T1000 (cell line): Measurements from ENCODE around the gene HS3ST5.

Source experiments
- DNase-seq: peaks from one replicate; lab custom pipeline; 2025; ENCODE audit warnings: mixed read lengths; lab: John Stamatoyannopoulos, UW

HS3ST5 gene, protein sequence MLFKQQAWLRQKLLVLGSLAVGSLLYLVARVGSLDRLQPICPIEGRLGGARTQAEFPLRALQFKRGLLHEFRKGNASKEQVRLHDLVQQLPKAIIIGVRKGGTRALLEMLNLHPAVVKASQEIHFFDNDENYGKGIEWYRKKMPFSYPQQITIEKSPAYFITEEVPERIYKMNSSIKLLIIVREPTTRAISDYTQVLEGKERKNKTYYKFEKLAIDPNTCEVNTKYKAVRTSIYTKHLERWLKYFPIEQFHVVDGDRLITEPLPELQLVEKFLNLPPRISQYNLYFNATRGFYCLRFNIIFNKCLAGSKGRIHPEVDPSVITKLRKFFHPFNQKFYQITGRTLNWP

DNA sequence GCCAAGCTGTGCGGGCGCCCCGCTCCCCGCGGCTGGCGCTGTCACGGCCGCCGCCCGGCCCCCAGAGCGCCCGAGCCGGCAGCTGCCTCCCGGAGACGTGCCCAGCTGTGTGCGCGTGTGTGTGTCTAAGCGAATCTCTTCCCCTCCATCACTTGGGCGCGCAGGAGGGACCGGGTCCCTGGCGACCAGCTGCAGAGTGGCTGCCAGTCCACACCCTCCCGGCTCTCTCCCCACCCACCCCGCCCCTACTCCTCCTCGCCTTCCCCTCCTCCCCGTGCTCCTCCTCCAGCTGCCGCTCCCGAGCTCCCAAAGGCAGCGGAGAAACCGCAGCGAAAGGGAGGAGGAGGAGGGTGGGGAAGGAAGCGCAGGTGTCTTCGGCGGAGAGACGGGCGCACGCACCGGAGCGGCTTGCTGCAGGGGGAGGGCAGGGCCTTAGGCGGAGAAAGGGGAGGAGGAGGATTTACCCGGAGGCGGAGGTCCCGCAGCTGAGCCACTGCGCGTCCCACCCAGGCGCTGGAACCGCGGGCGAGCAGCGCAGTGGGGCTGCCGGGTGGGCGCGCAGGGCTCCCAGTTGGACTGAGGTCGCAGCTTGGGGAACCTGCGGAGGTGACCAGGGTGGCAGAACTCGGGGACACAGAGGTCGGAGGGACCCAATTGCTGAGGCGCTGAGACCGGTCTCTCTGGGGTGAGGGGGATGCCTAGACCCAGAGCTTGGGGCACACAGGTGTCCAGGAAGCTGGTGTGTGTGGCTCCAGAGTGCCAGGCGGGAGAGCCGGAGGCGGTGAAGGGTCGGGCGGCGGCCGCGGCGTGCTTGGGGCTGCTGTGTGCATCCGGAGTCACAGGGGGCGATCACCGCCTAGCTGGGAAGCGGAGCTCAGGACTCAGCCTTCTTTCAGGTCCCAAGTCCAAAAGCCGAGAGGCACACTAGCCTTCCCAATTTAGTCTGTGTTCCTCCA, at the start of gene HS3ST5:
TSS of gene HS3ST5 (minus strand) at position 198 of the 956 bp plus-strand sequence. CDS start 280,178 bp downstream, outside the sequence.
- DNase-seq = peak; percentile 59

DNA sequence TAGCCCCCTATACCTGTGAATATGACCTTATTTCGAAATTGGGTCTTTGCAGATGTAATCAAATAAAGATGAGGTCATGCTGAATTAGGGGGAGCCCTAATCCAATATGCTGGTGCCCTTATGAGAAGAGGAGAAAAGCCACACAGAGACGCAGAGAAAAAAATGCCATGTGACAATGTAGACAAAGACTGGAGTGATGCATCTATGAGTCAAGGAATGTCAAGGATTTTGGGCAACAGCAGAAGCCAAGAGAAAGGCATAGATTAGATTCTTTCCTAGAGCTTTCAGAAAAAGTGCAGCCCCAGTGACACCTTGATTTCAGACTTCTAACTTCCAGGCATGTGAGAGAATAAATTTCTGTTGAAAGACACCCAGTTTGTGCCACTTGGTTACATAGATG, 47.4 kb upstream of the HS3ST5 start:
- DNase-seq = no peak

DNA sequence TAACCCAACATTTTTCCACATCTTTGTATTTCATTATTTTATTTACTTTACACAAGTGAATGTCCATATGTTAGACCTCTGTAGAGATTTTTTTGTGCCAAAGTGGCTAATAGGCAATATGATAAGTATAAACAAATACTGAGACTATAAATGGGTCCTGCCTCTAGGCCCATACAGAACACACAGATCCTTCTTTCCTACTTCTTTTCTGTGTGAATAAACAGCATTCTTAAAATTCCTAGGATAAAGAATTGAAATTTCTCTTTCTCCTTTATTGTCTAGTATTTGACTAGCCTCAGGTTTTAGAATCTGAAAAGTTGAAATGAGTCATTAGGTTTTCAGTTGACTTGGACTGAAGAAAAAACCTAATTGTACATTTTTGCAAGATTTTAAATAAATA, 46.3 kb upstream of the HS3ST5 start:
- no peak for DNase-seq

DNA sequence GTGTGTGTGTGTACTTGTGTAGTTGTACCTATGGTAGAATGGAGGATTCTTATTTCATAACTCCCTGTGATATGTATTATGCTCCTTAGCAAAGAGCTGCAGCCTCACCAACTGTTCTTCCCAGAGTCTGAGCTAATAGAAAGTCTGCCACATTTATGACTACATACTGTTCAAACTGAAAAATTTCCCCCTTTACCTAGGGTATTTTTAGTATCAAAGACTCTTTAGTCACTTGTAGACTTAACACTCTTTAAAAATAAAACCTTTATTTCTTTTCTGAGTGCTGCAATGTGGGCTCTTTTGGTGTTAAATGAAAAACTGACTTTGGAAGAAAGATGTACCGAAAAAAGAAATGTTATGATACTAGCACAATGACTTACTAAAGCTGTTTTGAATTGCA, 39.6 kb upstream of the HS3ST5 start:
- no peak for DNase-seq

DNA sequence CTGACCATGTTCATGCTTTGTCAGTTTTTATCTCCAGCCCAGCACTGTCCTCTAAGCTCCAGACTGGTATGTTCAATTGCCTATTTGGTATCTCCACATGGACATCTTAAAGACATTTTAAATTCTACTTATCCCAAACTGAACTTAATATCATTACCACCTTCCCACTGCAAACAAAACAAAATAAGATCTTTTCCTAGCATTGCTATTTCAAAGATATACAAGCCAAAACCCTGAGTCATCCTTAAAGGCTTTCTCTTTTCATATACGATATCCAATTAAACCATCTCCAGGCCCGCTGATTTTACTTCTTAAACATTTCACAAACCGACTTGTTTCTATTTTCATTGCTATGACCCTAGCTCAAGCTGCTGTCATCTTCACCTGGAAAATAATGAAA, 35.1 kb upstream of the HS3ST5 start:
- DNase-seq = no peak

DNA sequence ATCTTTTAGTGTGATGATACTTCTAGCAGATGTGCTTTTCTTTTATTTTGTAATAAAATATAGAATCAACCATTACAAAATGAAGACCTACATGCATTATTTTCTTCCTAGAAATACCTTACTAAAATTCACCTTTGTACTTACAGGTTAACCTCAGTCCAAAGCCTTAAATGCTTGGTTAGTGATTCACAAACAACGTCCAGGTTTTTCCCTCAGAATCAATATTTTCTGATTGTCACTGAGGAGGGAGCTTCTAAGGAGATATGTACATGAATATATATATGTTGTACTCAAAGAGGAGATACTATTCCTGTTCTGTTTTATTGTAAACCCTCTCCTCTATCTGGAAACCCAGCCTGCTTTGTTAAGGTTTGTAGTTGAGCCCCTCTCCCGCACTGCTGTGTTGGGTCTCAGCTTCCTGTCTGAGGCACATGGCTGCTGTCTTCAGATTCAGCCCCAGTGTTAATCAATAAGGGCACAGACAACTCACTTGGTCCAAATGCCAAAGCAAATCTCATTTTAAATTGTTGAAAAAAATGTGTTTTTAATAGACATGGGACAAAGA, 33.9 kb upstream of the HS3ST5 start:
- no peak for DNase-seq

DNA sequence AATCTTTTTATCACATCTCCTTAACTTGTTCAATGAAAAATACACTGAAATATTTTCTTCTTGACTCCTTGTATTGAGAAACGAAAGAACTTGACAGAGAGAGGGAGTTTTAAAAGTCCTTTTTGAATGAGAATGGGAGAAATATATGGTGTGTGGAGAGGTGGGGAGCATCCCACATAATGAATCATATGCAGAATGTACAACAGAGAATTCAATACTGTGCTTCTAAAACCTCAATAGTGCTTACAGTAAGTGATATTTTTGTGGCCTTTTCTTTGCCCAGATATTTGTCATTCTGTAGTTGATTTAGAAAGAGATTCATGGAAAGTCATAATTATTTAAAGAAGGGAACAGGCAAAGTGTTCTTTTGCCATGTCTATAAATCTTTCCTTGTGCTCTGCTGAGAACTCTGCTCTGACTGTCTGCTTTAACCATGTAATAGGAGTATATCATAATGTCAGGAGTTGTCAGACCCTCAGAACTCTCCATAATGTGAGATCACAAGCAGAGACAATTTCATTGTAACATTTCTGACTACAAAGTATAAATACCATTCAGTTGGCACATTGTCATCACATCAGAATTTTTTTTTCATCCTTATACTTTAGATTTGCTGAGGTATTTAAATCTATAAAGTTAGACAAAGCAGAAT, 32.8 kb upstream of the HS3ST5 start:
- DNase-seq = no peak

DNA sequence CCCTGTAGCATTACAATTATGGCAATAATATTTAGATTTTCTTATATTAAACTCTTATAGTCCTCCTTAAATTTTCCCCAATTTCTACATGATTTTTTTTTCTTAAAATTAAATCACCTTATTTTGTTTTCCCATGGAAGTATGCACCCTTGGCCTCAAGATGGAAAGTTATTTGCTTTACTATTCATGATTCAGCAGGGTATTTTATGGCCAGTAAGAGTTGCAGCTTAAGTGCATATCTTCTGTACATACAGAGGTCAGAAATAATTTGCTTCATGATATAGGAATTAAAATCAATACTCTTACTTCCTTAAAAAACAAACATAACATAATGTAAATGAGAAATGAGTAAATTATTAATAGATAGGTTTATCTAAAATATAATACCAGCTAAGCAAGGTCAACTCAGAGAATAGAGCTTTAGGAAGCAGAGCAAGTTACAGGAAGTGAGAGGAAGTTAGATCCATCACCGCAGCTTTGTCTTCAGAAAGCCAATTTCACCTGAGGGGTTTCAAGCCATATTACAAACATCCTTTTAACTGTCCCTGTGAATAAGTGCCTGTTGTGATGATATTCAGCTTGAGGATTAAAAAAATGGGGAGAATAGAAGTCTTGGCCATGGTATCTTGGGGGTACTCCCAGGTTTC, 24.6 kb upstream of the HS3ST5 start:
- no peak for DNase-seq

DNA sequence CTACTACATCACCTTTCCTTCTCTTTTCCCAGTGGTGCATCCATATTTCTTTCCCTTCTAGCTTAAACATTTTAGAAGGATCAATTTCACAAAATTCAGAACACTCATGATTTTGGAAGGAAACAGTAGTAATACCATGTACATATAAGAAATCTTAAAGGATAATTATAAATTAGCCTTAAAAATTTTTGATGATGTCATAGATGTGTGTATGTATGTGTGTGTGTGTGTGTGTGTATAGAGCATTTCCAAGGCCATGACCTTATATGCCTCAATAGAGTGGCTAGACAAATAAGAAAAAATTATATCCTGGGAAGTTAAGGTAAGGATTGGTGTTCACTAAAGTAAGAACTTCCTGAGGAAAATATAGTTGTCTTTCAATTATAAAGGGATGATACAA, 24.1 kb upstream of the HS3ST5 start:
- DNase-seq = no peak

DNA sequence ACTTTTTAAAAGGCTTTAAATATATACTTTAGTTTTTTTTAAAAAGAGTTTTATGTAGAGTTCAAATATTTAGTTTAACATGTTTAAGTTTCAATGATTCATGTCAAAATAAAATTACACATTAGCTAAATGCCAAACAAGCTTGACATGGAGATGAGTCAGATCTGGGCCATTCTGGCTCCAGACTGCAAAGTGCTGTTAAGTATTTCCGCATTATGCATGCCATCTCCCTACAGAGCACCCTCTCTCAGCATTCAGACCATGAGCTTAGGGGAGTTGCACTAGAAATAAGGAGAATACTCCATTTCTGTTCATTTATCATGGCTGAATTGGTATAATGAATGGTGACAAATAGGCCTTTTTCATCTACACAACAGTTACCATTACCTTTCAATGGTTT, 21.5 kb upstream of the HS3ST5 start:
- peak; percentile 15 for DNase-seq

DNA sequence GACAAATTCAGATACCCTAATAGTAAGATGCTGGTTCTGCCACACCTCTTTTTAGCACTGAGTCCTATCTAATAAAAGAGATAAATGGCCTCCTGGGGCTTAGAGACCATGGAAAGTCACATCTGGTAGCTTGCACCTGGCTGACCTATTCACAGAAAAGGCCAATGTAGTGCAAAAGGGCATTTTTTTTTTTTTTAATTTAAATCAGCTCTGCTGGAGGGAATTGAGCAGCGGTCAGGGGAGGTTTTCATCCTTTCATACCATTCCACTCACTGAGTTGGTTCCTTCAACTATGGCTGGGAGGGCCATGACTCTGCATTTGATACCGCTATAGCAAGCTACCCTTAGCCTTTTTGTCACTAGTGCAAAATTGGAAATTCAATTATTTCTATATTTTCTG, 20.1 kb upstream of the HS3ST5 start:
- DNase-seq = no peak

DNA sequence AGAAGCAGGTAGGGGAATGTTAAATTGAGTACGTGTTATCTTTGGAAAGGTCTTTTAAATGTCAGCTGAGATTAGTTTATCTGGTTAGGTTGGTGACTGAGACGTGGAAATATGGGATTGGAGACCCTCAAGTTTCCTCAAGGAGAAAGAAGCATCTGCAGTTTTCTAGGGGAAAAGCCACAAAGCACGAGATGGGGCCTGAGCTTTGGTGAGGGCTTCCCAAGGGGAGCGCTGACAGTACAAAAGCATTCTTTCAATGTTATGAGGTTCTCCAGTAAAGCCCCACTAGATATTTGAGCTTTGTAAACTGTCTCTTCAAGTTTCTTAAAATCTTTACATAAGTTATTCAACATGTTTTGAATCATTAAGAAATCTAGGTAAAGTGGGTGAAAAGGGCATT, 19.6 kb upstream of the HS3ST5 start:
- no peak for DNase-seq

DNA sequence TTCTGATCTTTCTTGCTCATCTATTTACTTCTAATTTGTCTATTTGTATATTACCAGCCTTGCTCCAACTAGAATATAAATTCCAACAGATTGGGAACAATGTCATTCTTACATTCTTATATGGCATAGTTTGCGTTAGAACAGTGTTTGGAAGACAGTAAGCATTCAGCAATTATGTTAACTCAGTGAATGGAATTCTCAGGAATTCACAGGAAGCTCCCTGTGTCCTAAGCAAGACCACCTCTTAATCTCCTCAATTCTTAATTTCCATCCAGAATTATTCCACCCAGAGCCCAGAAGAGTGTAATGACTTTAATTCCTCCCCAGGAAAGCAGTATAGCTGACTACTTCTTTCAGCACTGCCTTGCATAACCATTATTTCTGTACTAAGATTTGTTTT, 18.2 kb upstream of the HS3ST5 start:
- no peak for DNase-seq

DNA sequence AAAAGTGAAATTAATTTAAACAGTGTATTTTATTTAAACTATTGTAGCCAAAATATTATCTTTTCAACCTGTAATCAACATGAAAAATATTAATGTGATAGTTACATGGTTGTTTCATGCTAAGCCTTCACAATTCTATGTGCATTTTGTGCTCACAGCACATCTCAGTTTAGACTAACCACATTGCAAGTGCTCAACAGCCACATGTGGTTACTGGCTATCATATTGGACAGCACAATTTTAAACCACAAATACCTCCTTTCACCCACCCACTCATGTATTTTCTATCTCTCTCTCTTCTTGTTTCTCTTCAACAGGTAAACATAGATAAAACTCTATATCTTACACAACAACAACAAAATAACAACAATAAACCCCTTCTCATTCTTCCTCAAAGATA, 12.5 kb upstream of the HS3ST5 start:
- no peak for DNase-seq

DNA sequence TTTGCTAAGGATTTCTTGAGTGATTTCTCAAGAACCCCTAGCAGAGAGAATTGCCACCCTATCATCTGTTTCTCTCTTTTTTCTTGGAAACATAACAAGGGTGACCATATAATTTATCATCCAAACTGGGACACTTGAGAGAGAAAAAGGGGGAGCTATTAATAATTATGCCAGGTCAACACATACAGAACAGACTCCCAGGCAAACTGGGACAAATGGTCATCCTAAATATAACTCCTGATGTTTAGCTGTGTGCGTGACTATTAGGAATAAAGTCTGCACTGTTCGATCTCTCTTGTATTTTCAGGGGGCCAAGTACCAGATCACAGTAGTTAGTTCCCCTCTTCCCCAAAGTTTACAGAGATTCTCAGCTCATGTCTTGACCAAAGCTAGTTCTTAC, 11.7 kb upstream of the HS3ST5 start:
- no peak for DNase-seq

DNA sequence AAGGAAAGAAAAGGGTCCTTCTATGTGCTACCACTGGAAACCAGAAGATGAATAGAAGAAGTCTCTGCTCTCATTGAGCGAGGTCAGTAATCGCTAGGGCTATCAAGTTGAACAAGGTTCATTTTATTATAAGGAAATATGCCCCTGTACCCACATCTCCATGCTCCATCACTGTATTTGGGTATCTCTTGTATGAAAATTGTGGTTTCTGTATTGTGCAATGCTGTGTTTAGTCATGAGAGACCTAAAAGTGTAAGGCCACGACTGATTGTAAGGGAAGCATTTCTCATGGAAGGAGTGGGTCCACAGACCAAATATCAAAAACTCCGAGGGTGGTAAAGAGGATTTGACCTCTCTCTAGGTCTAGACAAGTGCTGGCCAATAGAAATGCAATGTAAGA, 3.6 kb upstream of the HS3ST5 start:
- DNase-seq = no peak

DNA sequence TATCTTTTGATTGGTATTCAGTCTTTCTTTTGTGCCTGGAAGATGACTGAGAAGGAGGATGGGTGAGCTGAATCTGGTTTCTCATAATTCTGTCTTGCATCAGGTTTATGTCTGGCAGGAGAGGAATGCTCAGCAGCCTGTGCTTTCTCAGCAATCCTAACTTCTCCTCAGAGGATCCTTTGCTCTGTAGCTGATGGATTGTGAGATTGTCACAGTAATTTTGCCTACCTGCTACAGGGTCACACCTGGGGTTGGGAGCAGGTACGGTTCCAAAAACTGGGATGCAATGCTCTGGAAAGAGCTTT, 2.1 kb upstream of the HS3ST5 start:
- no peak for DNase-seq

DNA sequence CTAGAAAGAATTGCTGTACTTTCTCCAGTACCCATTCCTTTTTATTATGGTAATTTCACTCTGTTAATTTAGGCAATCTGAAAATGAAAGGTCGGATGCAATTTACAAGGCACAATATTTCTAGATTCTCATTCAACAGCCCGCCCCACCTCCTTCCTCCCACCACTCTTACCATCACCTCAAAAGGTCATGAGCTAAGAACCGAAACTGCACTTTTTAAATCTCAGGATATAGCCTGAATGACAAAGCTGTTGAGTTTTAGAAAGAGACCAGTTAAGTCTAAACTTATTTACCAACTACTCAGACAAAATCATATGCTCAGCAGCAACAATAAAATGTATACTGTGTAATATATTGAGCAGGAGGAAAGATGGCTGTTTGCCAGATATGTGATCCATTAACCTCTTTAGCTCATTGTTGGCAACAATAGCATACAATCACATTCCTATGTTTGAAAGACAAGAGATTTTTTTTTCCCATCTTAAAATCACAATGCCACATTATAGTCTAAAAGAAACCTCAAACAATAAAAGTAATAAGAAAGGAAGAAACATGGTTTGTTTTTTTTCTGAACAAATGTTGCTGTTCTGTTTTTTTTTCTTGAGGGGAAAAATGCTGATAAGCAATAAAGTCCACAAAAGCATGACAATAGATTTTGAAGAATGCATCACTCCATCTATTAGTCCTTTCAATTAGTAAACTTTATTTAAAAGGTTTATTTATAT, 1.6 kb upstream of the HS3ST5 start:
- no peak for DNase-seq

DNA sequence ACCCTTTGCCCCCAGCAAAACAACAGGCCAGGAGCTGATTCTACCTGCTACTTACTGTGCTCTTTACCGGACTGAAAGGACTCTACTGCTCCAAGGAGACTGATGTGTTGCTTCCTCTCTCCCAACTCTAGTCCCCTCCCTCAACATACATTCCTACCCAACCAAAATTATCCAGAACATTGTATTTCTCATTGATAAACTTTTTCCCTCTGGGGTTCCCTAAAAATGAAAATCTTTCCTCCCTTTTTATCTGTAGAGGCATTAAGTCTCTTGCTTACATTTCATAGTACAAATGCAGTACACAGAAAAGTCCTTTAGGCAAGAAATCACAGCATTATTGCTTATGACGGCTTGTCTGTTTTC, 940 bp upstream of the HS3ST5 start:
- DNase-seq = no peak

DNA sequence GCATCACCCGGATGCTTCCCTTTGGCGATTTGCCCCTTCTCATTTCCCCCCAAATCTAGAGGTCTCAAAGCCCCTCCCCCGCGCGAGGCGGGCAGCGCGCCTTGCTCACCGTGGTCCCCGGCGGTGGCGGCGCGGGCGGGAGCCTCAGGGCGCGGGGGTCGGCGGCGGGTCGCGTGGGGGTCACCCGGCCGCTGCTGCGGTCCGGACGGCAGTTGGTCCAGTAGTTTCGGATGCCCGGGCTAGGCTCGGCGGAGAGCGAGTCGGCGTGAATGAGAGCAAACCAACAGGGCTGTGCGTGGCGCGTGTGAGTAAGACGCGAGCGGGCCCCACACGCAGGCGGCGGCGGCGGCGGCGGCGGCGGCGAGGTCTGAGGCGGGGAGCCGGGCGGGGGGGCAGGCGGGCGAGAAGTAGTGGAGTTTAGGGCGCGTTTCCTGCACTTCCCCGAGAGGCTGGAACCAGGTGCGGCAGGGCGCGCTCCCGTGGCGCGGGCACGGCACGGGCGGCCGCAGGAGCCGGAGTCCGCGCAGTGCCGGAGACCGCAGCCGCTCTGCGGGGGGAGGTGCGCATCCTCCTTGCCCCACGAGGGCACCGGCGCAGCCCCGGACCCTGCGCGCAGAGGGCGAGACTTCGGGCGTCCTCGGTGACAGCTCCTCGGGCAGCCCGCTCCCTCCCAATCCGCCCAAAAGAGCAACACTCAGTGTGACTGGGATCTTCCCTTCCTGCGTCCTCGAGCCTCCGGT, 567 bp downstream of the HS3ST5 start:
- no peak for DNase-seq

DNA sequence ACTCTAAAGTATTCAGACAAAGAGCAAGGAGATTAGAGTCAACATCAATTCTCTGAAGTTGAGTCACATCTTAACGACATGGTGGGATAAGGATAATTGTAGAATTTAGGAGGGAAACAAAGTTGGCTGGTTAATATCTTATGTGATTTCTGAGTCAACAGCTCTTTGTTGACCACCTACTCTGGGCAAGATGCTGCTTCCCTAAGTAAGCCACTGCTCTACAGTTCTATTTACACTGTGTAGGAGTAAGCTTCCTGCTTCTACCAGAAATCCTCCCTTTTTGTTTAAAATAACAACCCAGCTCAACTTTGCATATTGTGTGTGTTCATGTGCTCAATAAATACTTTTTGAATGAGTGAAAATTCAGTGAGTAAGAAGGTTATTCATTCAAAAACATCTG, 3.1 kb downstream of the HS3ST5 start:
- DNase-seq = no peak
